ENCODE results near the gene ATP1B1.
"Not testable (repeated sequence)": the region's sequence is repeated elsewhere in the genome, so short reads cannot be mapped to it uniquely, and the experiment has no call there.

ATP1B1 gene

DNA sequence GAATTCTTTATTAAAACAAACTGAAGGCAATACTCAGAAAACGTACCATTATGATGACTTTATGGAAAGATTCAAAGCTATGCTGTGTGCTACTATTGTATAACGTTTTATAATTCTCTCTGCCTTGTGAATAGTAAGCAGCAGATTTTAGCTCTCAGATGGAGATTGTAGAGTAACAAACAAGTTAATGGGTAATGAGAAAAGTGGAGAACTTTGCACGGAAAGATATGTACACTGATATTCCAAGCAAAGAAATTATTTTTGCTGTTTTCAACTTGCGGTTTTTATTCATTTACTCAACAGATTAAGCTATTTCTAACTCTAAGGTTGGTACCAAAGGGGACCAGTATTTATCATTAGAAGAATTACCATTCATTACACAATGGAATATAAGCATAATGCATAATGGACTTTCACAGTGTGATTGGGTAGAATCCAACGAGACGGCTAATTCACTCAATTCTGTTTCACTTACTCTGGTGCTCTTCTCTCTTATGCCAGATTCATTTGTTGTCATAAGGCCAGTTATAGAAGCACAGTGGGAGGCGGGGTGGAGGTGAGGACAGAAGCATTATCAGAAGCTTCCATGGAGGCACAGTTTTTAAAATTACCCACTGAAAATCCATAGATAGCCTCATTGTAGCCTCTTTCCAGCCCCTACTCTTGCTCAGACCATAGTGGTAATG, 38.6 kb downstream of the ATP1B1 start:
- DNase-seq: no peak

DNA sequence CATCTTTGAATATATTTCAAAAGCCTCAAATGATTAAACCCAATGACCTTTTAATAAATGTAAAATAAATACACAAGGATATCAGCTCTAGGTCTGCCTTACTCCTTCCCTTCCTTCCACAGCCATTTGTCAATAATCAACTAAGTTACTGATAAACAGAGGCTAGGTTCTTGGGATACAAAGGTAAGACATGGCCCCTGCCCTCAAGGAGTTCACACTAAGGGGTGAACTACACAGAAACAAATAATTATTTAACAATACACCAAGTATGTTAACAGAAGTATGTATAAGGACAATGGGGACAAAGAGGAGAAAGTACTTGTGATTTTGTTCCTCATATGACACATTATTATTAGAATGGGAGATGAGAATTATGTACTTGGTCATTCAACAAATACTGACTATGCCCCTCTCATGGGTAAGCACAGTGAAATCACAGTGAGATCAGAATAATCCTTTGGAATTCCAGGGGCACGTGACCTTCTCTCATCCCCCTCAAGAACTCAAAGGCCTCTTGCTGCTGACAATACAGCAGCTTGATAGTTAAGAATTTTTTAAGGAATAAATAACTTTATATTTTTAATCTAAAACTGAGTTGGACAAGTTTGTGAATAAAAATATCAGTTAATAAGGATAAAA, 40.2 kb downstream of the ATP1B1 start:
- no peak for DNase-seq

DNA sequence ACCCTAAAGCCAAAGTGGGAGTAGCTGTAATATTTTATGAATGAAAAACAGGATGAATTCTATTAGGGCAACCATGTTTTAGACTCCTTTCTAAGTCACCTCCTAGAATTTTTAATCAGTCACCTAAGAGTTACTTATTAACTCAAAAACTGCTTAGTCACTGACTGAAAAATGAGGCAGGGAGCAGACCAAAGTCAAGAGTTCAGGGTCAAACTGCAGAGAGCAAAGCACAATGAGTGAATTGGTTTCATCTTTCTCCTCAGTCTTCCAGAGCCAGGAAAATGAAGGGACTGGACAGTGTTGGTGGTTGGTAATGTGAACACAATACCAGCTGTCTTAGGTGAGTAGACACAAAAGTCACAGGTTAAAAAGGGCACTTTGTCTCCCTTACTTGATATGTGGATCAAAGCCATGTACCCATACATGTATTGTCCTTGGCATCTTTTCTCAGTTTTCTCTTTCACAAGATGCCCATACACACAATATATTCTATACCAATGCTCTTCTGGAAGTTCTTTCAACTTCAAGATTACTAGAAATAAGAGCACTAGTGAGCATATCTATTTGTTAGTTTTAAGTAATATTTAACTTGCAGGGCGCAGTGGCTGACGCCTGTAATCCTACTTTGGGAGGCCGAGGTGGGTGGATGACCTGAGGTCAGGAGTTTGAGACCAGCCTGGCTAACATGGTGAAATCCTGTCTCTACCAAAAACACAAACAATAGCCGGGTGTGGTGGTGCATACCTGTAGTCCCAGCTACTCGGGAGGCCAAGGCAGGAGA, 42.2 kb downstream of the ATP1B1 start:
- no peak for DNase-seq

DNA sequence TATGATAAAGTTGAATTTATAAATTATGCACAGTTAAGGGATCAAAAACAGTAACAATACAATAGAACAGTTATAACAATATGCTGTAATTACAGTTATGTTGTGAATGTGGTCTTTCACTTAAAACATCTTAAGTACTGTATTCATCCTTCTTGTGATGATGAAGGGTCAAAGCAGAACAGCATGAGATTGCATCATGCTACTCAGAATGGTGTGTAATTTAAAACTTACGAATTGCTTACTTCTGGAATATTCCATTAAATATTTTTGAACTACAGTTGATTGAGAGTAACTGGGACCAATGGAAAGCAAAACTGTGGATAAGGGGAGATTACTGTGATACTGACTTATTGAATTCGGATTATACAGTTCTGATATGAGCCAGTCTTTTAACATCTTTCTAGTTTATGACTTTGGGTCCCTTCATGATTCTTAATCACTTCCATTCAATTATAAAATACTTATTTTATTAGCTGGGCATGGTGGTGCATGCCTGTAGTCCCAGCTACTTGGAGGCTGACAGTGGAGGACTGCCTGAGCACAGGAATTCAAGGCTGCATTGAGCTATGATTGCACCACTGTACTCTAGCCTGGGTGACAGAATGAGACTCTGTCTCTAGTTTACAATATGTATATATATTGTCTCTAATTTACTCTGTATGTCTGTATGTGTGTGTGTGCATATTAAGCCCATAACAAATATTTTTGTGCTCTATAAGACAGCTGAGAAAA, 43.2 kb downstream of the ATP1B1 start:
- no peak for DNase-seq

DNA sequence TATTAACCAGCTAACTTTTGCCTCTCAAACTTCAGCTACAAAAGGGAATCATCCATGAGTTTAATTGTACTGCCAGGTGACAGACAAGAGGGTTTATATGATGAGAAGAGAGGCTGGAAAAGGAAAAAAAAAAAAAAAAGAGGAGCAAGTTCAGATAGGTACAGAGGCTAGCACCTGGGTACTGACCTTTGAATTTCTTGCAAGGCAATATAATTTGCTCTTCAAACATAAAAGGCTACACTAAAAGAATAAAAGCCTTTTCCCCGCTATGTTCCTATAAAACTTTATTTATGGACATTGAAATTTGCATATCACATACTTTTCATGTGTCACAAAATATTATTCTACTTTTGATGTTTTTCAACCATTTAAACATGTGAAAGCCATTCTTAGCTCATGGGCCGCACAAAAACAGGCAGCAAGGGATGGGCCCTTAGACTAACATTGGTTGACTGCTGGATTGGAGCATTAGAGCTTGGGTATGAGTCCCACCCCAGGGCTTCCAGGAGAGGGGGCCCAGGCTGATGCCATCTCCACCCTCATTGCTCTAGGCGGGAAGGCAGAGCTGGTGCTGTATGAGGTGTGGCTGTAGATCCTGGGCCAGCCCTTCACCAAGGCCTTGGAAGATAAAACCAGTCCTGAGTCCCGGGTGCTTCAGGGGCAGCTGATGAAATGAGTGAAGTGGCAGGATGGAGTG, 44.3 kb downstream of the ATP1B1 start:
- no peak for DNase-seq

DNA sequence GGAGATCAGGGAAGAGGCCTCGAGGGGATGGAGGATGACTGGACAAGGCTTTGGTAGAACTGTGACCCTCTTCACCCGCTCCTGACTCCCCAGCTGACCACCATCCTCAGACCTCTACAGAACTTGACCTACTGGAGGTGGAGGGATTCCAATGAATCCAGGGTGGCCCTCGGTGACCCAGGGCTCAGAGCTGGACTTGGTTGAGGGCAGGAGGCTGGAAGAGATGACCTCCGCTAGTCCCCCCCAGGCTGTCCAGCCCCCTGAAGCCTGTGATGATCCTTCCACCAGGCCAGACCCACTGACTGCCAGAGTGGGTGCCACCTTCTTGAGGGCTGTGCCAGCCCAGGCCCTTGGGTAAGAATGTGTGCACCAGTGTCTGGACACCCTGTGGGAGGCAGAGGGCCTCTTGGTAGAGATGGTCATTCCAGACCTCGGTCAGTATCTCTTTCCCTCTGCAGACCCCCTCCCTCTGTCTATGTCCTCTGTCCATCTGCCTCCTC, 44.9 kb downstream of the ATP1B1 start:
- no peak for DNase-seq

DNA sequence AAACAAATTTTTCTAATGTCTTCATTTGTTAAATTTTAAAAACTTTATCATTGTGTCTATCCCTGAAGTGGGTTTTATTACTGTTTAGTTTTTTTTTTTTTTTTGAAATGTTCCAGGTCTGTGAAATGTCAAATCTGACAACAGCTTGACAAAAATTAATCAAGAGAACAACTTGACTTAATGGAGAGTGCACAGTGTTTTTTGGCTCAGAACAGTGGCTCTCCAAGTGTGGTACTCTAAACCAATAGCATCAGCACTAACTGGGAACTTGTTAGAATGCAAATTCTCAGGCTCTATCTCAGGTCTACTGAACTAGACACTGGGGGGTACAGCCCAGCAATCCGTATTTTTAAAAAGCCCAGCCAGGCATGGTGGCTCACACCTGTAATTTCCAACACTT, 49.2 kb downstream of the ATP1B1 start:
- no peak for DNase-seq

DNA sequence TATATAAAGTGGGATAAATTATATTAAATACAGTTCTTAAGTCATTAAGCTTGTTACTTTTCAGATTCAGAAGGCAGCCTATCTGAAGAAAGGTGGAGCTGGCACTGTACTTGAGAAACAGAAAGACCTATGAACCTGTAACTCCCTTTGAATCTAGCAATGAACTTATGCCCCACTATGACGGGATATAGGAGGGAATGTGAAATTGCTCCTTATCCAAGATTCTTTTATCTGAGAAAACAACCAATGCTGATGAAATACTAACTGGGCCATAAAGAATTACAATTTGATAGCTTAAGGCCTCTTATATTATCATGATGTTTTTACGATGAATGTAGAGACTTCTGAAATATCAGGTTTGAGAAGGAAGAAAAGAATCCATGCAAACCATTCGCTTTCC, 50.1 kb downstream of the ATP1B1 start:
- no peak for DNase-seq

DNA sequence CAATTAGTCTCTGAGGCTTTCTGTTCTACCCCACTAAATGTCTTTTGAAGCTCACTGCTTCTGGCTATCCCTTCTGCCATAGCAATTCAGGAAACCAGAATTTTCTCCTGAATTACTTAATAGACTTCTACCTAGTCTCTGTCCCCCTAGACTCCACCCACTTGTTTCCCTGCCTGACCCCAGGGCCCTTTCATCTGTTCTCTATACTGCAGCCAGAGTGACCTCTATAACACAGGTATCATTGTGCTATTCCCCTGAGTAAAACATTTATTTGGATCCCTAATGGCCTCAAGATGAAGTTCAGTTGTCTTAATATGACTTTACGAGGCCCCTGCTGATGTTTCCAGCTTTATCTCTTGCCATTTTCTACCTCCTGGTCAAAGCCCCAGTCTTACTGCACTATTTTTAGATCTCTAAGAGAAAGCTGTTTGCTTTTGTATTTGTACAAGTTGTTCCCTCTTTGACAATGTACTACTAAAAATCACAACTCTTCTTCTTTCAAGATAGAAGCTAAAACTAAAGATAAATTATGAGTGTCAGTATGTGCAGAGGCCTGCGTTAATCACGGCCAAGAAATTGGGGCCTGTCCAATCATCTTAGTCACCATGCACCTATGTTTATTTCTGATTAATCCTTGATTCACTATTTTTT, 54.5 kb downstream of the ATP1B1 start:
- DNase-seq: no peak

DNA sequence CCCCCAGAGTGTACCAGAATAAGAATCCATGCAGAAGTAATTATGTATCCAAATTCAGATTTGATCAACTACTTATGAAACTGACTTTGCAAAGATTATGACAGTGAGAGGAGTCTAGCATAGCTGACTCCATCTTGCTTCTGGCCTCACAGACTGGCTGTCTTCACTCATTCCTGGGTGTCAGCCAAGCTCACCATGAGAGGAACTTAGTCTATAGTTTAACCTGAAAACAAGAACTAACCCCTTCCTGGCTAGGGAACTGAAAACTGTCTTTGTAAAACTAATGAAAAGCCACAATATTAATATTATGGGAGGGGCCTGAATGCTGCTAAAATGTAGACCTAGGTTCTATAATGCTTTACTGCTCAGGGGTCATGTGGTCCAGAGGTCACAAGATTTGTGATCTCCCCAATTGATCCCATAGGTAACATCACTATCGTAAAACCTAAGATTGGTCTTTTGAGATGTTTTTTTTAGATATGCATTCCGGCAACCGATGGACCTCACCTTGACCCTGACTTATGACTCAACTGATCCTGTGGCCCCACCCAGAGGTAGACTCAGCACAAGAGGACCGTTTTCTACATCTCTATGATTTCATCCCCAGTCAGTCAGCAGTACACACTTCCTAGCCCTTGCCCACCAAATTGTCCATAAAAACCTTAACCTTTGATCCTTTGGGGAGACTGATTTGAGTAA, 55.2 kb downstream of the ATP1B1 start:
- no peak for DNase-seq

DNA sequence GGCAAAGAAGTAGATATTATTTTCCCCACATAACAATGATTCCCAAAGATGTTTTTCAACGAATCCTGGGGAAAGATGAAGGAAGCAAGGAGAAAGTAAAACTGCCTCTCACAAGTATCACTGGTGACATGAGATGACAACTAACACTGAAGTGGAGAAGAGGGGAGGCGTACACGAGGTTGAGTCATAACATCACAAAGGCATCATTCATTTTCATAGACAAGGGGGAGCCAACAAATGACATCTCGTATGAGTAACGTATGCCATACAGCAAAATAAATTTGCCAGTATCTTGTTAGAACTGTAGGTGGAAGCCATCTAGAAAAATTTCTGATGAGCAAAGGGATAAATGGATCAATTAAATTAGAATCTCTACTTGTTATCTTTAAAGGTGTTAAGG, 56.6 kb downstream of the ATP1B1 start:
- no peak for DNase-seq

DNA sequence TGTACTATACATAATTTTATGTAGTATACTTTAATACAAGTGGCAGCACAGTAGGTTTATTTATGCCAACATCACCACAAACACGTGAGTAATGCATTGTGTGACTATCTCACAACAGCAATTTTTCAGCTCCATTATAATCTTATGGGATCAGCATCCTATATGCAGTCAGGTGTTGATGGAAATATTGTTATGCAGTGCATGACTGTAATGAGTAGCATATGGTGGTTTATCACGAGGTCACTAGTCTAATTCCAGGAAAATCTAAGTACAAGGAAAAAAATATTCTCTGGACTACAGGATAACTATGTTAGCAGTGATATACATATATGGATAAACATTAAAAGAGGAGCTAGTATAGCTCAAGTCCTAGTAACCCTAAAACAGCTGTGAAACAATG, 69.0 kb downstream of the ATP1B1 start:
- no peak for DNase-seq

DNA sequence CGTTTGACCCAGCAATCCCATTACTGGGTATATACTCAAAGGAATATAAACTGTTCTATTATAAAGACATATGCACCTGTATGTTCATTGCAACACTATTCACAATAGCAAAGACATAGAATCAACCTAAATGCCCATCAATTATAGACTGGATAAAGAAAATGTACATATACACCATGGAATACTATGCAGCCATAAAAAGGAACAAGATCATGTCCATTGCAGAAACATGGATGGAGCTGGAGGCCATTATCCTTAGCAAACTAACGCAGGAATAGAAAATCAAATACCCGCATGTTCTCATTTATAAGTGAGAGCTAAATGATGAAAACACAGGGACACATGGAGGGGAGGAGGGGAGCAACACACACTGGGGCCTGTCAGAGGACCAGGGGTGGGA, 72.9 kb downstream of the ATP1B1 start:
- DNase-seq: not testable (repeated sequence)

DNA sequence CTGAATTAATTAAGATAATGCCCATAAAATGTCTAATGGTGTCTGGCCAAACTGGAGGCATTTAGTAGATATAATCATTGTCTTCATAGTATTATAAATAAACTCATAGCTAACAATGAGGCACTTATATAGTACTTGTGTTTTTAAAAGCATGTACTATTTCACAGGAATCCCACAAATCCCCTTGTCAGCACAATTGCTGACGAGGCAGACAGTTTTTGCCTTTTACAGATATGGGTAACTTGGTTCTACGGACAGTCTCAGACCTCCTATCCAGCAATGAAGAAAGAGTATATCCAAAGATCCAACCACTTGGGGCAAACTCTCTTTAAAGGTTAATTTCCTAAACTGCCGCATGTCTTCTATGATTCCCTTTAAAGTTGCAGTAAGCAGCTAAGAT, 73.7 kb downstream of the ATP1B1 start:
- no peak for DNase-seq
